Ectodermal cell (in vitro differentiated cells): ENCODE measurements around the gene UBE2U.

ENCODE experiments used
- H3K27ac ChIP-seq: 2 replicates; pipeline ENCODE4 v1.7.0; 2013; ENCODE audit warnings: mild to moderate bottlenecking, low read depth, low read length; ENCODE audit not compliant: insufficient read depth, poor library complexity, severe bottlenecking
- H3K27me3 ChIP-seq: 2 replicates; pipeline ENCODE4 v1.7.0; 2013; ENCODE audit warnings: mild to moderate bottlenecking, low read length; ENCODE audit not compliant: insufficient read depth, control insufficient read depth, poor library complexity, severe bottlenecking
- H3K36me3 ChIP-seq: one replicate; pipeline ENCODE4 v1.7.0; 2013; ENCODE audit warnings: low read length; ENCODE audit not compliant: control insufficient read depth, insufficient read depth
- H3K4me1 ChIP-seq: one replicate; pipeline ENCODE4 v1.7.0; 2013; ENCODE audit warnings: low read length; ENCODE audit not compliant: control insufficient read depth, insufficient read depth
- H3K4me3 ChIP-seq: 2 replicates; pipeline ENCODE4 v1.7.0; 2013; ENCODE audit warnings: low read depth, low read length, control low read depth; ENCODE audit not compliant: insufficient read depth
- H3K9me3 ChIP-seq: 2 replicates; pipeline ENCODE4 v1.7.0; 2013; ENCODE audit warnings: mild to moderate bottlenecking, low read length, moderate library complexity; ENCODE audit not compliant: control insufficient read depth
- WGBS, 2 experiments: methylation state at CpG; one replicate each; pipeline ENCODE4 v1.1.7; 2013; ENCODE audit warnings: missing lambda C conversion rate in 2 of 2; 5-methylcytosine and 5-hydroxymethylcytosine counted together

UBE2U gene

GRCh38 chr1:64302971-64303370 lies 99.5 kb downstream of the UBE2U start:
- no peaks in the 10 kb centered on the region for H3K9me3 ChIP-seq
- 88 to 96% methylated on average over 2 of the region's 2 CpGs for WGBS, 2 experiments
- H3K4me1 ChIP-seq: no peaks in the 10 kb centered on the region
- no peak overlapping the region for H3K27ac ChIP-seq
- no peak overlapping the region for H3K4me3 ChIP-seq
- no peaks in the 10 kb centered on the region for H3K36me3 ChIP-seq
- H3K27me3 ChIP-seq: no peaks in the 10 kb centered on the region

- Histone ChIP-seq H3K27me3 (no peaks in the 10 kb centered on the region), H3K4me3 (no peak overlapping the region), H3K4me1 (no peaks in the 10 kb centered on the region), H3K27ac (no peak overlapping the region), H3K36me3 (no peaks in the 10 kb centered on the region), H3K9me3 (no peaks in the 10 kb centered on the region)
Measured at GRCh38 chr1:64304823-64305222, 101.4 kb downstream of the UBE2U start.

GRCh38 chr1:64308866-64309265 lies 105.4 kb downstream of the UBE2U start:
- 84 to 89% methylated on average over 6 of the region's 6 CpGs for WGBS, 2 experiments
- H3K27me3 ChIP-seq: no peaks in the 10 kb centered on the region
- H3K4me1 ChIP-seq: no peaks in the 10 kb centered on the region
- no peak overlapping the region for H3K27ac ChIP-seq
- no peak overlapping the region for H3K4me3 ChIP-seq
- H3K9me3 ChIP-seq: no peaks in the 10 kb centered on the region
- no peaks in the 10 kb centered on the region for H3K36me3 ChIP-seq

GRCh38 chr1:64309431-64309831 lies 106.0 kb downstream of the UBE2U start:
- WGBS, 2 experiments: 81 to 89% methylated on average over 5 of the region's 5 CpGs
- Histone ChIP-seq H3K9me3 (no peaks in the 10 kb centered on the region), H3K27me3 (no peaks in the 10 kb centered on the region), H3K4me1 (no peaks in the 10 kb centered on the region), H3K27ac (no peak overlapping the region), H3K4me3 (no peak overlapping the region), H3K36me3 (no peaks in the 10 kb centered on the region)

- Histone ChIP-seq H3K27ac (no peak overlapping the region), H3K4me1 (no peaks in the 10 kb centered on the region), H3K4me3 (no peak overlapping the region)
Measured at GRCh38 chr1:64310760-64311159, 107.3 kb downstream of the UBE2U start.

DNA sequence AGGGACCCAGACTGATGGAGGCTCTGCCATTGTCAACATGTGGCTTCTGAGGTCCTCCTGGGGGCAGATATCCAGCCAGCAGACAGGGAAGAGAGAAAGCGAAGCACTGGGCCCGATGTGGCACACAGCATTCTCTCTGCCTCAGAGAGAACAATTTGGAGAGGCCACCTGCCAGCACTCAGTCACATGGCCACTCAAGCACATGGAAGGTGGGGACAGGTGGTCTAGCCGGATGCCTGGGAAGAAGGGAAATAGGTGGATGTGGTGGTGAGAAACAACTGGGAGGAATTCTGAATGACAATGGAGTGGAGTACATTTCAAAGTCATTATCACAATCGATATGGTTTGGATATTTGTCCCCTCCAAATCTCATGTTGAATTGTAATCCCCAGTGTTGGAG lies 109.0 kb downstream of the UBE2U start:
- H3K4me1 ChIP-seq: no peaks in the 10 kb centered on the region
- no peaks in the 10 kb centered on the region for H3K36me3 ChIP-seq
- 89 to 93% methylated on average over 4 of the region's 4 CpGs for WGBS, 2 experiments
- H3K27ac ChIP-seq: no peak overlapping the region
- H3K9me3 ChIP-seq: no peaks in the 10 kb centered on the region
- no peak overlapping the region for H3K4me3 ChIP-seq
- H3K27me3 ChIP-seq: no peaks in the 10 kb centered on the region

More at GRCh38 chr1:64310760-64311159, 107.3 kb downstream of the UBE2U start:
- Histone ChIP-seq H3K27me3 (no peaks in the 10 kb centered on the region), H3K36me3 (no peaks in the 10 kb centered on the region), H3K9me3 (no peaks in the 10 kb centered on the region)
- WGBS, 2 experiments: 100% methylated on average over 1 of the region's 1 CpG

GRCh38 chr1:64315402-64315801 lies 112.0 kb downstream of the UBE2U start:
- Histone ChIP-seq H3K4me1 (no peaks in the 10 kb centered on the region), H3K36me3 (no peaks in the 10 kb centered on the region), H3K9me3 (no peaks in the 10 kb centered on the region), H3K27ac (no peak overlapping the region), H3K27me3 (no peaks in the 10 kb centered on the region), H3K4me3 (no peak overlapping the region)
- WGBS, 2 experiments: 91 to 94% methylated on average over 5 of the region's 5 CpGs
